ENCODE results near the gene MDFI. TPM values are rescaled to one million over a fixed set of nuclear protein-coding genes. Genes with fewer than 3 reads are reported as not detected.

The MDFI gene
- total and polyA plus RNA-seq, 2 experiments from 2014 or later: 27.5 to 137 TPM

- no peaks in the 10 kb centered on the region for H3K27me3 ChIP-seq
- no peak overlapping the region for H3K27ac ChIP-seq
- H3K9me3 ChIP-seq (ENCODE audit: low read depth): no peaks in the 10 kb centered on the region
- H3K4me3 ChIP-seq: no peak overlapping the region
- TF ChIP-seq, protein P1, sequence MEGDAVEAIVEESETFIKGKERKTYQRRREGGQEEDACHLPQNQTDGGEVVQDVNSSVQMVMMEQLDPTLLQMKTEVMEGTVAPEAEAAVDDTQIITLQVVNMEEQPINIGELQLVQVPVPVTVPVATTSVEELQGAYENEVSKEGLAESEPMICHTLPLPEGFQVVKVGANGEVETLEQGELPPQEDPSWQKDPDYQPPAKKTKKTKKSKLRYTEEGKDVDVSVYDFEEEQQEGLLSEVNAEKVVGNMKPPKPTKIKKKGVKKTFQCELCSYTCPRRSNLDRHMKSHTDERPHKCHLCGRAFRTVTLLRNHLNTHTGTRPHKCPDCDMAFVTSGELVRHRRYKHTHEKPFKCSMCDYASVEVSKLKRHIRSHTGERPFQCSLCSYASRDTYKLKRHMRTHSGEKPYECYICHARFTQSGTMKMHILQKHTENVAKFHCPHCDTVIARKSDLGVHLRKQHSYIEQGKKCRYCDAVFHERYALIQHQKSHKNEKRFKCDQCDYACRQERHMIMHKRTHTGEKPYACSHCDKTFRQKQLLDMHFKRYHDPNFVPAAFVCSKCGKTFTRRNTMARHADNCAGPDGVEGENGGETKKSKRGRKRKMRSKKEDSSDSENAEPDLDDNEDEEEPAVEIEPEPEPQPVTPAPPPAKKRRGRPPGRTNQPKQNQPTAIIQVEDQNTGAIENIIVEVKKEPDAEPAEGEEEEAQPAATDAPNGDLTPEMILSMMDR (IDR thresholded peaks at IDR 0.05; ENCODE audit: low read depth, low read length): no peak
- no peaks in the 10 kb centered on the region for H3K4me1 ChIP-seq (ENCODE audit: low read depth)
- no peaks in the 10 kb centered on the region for H3K36me3 ChIP-seq
- peak in 1 of 2 donors; percentile 30 for DNase-seq (ENCODE audit: low read depth in 1 of 2, low spot score in 1 of 2)
These were observed 44.4 kb downstream of the MDFI start for GRCh38 chr6:41682497-41683272.

DNA sequence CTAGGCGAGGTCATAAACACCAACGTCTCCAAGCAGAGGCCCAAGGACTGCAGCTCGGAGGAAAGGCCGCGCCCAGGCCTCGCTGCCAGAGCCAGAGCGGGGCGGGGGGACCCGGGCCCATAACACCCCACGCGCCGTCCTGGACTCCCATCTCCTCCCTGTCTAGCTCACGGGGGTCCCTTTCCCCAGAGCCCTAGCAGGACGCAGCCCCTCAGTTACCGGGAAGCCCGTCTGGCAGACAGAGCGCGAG is 44.9 kb downstream of the MDFI start:
- H3K27ac ChIP-seq: no peak overlapping the region
- no peaks in the 10 kb centered on the region for H3K27me3 ChIP-seq
- H3K9me3 ChIP-seq (ENCODE audit: low read depth): no peaks in the 10 kb centered on the region
- H3K4me1 ChIP-seq (ENCODE audit: low read depth): no peaks in the 10 kb centered on the region
- no peak overlapping the region for H3K4me3 ChIP-seq
- TF ChIP-seq, protein P1 (IDR thresholded peaks at IDR 0.05; ENCODE audit: low read depth, low read length): no peak
- DNase-seq (ENCODE audit: low read depth in 1 of 2, low spot score in 1 of 2): no peak
- H3K36me3 ChIP-seq: no peaks in the 10 kb centered on the region

DNA sequence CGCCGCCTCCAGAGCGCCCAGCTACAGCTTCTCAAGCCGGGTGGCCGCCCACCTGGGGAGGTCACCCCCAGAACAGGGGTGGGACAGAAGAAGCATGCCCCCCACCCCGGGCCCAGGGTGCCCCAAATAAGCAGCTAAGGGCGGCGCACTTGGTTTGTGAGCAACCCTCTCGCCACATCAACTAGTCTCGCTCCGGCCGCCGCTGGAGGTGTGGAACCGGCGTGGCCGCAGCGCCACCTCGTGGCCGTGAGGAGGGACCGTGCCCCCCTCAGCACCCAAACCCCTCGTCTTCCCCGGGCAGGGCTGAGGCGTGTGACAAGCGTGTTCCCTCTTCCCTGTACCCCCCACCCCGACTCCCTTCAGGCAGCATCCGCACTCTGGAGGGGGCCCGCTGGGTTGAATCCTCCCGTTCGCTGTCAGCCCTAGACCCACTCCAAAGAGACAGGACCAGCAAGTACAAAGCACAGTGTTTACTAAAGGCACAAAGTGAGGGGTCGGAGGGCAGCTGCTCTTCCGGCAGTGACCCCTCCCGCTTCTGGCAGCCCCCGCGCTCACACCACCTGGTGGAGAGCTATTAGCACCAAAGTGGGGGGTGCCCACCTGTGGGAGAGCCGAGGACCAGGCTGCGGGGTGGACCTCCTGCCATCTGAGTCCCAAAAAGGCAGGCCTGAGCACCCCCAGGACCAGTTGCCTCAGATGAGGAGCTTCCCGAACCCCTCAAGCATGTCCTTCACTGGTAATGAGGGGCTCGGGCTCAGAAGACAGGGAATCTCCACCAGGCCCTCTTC is 45.4 kb downstream of the MDFI start:
- no peak overlapping the region for H3K4me3 ChIP-seq
- H3K9me3 ChIP-seq (ENCODE audit: low read depth): no peaks in the 10 kb centered on the region

DNA sequence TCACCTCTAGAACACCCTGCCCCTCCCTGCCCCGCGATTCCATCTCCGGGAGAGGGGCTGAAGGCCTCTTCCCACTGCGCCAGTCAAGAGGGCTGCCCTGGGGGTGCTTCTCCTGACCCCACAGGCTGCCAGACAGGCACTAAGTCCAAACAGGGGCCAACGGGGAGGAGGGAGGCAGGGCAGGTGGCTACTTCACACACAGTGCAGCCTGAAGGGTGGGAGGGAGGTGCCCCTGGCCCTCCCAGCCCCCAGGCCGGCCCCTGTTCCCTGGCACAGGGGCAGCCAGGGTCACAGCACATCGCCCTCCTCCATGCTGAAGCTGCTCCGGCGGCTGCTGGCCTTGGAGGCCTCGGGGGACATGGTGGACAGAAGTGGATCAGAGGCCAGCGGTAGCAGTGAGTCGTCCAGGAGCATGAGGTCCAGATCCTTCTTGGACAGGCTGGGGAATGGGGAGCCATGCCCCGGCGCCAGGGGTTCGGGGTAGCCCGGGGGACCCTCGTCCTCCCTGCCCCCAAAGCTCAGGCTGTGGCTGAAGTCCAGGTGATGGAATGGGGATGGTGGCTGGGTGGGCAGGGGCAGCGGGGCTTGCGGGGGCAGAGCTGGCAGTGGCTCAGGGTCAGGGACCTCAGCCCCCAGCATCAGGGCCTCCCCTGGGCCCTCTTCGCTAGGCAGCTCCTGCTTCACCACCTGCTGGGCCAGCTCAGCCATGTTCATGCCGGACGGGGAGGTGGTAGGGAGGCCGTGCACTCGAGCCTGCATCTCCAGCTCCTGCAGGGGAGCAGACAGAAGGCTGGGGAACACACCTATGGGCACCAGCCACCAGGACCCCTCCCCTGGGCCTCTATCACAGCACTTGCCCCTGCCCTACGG is 46.3 kb downstream of the MDFI start:
- Histone ChIP-seq H3K27ac (no peak overlapping the region), H3K4me3 (no peak overlapping the region), H3K4me1 (ENCODE audit: low read depth) (no peaks in the 10 kb centered on the region), H3K27me3 (no peaks in the 10 kb centered on the region), H3K36me3 (no peaks in the 10 kb centered on the region), H3K9me3 (ENCODE audit: low read depth) (no peaks in the 10 kb centered on the region)
- DNase-seq (ENCODE audit: low read depth in 1 of 2, low spot score in 1 of 2): no peak
- TF ChIP-seq, protein P1 (IDR thresholded peaks at IDR 0.05; ENCODE audit: low read depth, low read length): no peak

More for the DNA sequence above, 45.4 kb downstream of the MDFI start:
- H3K27ac ChIP-seq: no peak overlapping the region
- TF ChIP-seq, protein P1 (IDR thresholded peaks at IDR 0.05; ENCODE audit: low read depth, low read length): peak; percentile 84
- H3K36me3 ChIP-seq: no peaks in the 10 kb centered on the region
- H3K27me3 ChIP-seq: no peaks in the 10 kb centered on the region
- no peaks in the 10 kb centered on the region for H3K4me1 ChIP-seq (ENCODE audit: low read depth)
- peak; percentile 84 to 87 for DNase-seq (ENCODE audit: low read depth in 1 of 2, low spot score in 1 of 2)

GRCh38 chr6:41685641-41686380 is 47.5 kb downstream of the MDFI start:
- TF ChIP-seq, protein P1 (IDR thresholded peaks at IDR 0.05; ENCODE audit: low read depth, low read length): no peak
- Histone ChIP-seq H3K27ac (no peak overlapping the region), H3K4me1 (ENCODE audit: low read depth) (no peaks in the 10 kb centered on the region), H3K4me3 (no peak overlapping the region), H3K36me3 (no peaks in the 10 kb centered on the region), H3K27me3 (no peaks in the 10 kb centered on the region), H3K9me3 (ENCODE audit: low read depth) (no peaks in the 10 kb centered on the region)
- DNase-seq (ENCODE audit: low read depth in 1 of 2, low spot score in 1 of 2): no peak

All from cardiac muscle cell (in vitro differentiated cells and primary cell).